ENCODE data around the gene CYB5R3.
"Not testable (repeated sequence)": the region's sequence is repeated elsewhere in the genome, so short reads cannot be mapped to it uniquely, and the experiment has no call there.

CYB5R3 gene

GRCh38 chr22:42608136-42608822, 40.9 kb downstream of the CYB5R3 start:
- no peaks in the 10 kb centered on the region for H3K27me3 Mint-ChIP-seq (ENCODE audit: low read depth)
- no peak for TF ChIP-seq CTCF (IDR thresholded peaks at IDR 0.05; ENCODE audit: unreplicated experiment in 3 of 3)
- peaks cover 76% of the 10 kb centered on the region for H3K36me3 Mint-ChIP-seq (ENCODE audit: low read depth)
- H3K4me1 Mint-ChIP-seq = peaks cover 66% of the 10 kb centered on the region
- peak overlapping the region; percentile 86 to 100 (median 97) for H3K27ac Mint-ChIP-seq
- peak overlapping the region in 2 of 3 experiments; percentile 53 to 76 for H3K4me3 Mint-ChIP-seq
- H3K9me3 Mint-ChIP-seq = peaks cover 2% of the 10 kb centered on the region

GRCh38 chr22:42607641-42608040, 41.6 kb downstream of the CYB5R3 start:
- peaks cover 78% of the 10 kb centered on the region for H3K36me3 Mint-ChIP-seq (ENCODE audit: low read depth)
- H3K9me3 Mint-ChIP-seq; H3K4me3 Mint-ChIP-seq; H3K27me3 Mint-ChIP-seq (ENCODE audit: low read depth): not testable (repeated sequence)
- H3K27ac Mint-ChIP-seq = peak overlapping the region in 1 of 3 experiments; percentile 58
- H3K4me1 Mint-ChIP-seq = peaks cover 61% of the 10 kb centered on the region

- H3K27ac Mint-ChIP-seq = peak overlapping the region in 1 of 3 experiments; percentile 16
- peaks cover 32% of the 10 kb centered on the region for H3K4me1 Mint-ChIP-seq
- peaks cover 78% of the 10 kb centered on the region for H3K36me3 Mint-ChIP-seq (ENCODE audit: low read depth)
- H3K4me3 Mint-ChIP-seq = no peak overlapping the region
- no peaks in the 10 kb centered on the region for H3K27me3 Mint-ChIP-seq (ENCODE audit: low read depth)
- peaks cover 2% of the 10 kb centered on the region for H3K9me3 Mint-ChIP-seq
- TF ChIP-seq CTCF (IDR thresholded peaks at IDR 0.05; ENCODE audit: unreplicated experiment in 3 of 3) = no peak
Observed at GRCh38 chr22:42604403-42604802, 44.8 kb downstream of the CYB5R3 start.

- no peaks in the 10 kb centered on the region for H3K27me3 Mint-ChIP-seq (ENCODE audit: low read depth)
- peaks cover 23% of the 10 kb centered on the region for H3K4me1 Mint-ChIP-seq
- no peak for TF ChIP-seq CTCF (IDR thresholded peaks at IDR 0.05; ENCODE audit: unreplicated experiment in 3 of 3)
- peak overlapping the region; percentile 28 to 69 (median 63) for H3K27ac Mint-ChIP-seq
- peaks cover 2% of the 10 kb centered on the region for H3K9me3 Mint-ChIP-seq
- H3K36me3 Mint-ChIP-seq (ENCODE audit: low read depth) = peaks cover 80% of the 10 kb centered on the region
- no peak overlapping the region for H3K4me3 Mint-ChIP-seq
Observed at GRCh38 chr22:42603427-42603826, 45.8 kb downstream of the CYB5R3 start.

- H3K4me1 Mint-ChIP-seq = peaks cover 17% of the 10 kb centered on the region
- no peak for TF ChIP-seq CTCF (IDR thresholded peaks at IDR 0.05; ENCODE audit: unreplicated experiment in 3 of 3)
- no peak overlapping the region for H3K4me3 Mint-ChIP-seq
- H3K27ac Mint-ChIP-seq = no peak overlapping the region
- no peaks in the 10 kb centered on the region for H3K27me3 Mint-ChIP-seq (ENCODE audit: low read depth)
- peaks cover 76% of the 10 kb centered on the region for H3K36me3 Mint-ChIP-seq (ENCODE audit: low read depth)
- peaks cover 2% of the 10 kb centered on the region for H3K9me3 Mint-ChIP-seq
Observed at GRCh38 chr22:42602470-42602869, 46.7 kb downstream of the CYB5R3 start.

GRCh38 chr22:42601879-42602465, 47.2 kb downstream of the CYB5R3 start:
- no peaks in the 10 kb centered on the region for H3K27me3 Mint-ChIP-seq (ENCODE audit: low read depth)
- no peak for TF ChIP-seq CTCF (IDR thresholded peaks at IDR 0.05; ENCODE audit: unreplicated experiment in 3 of 3)
- no peak overlapping the region for H3K27ac Mint-ChIP-seq
- peaks cover 76% of the 10 kb centered on the region for H3K36me3 Mint-ChIP-seq (ENCODE audit: low read depth)
- H3K4me1 Mint-ChIP-seq = peaks cover 20% of the 10 kb centered on the region
- H3K9me3 Mint-ChIP-seq = peaks cover 2% of the 10 kb centered on the region
- H3K4me3 Mint-ChIP-seq = no peak overlapping the region

Measured in nephron (organoid).